Measurements from ENCODE around the gene SAMD1.
A peak's percentile ranks its signal among the peaks of the same experiment; 100 is the strongest.
"Not testable (repeated sequence)": the region's sequence is repeated elsewhere in the genome, so short reads cannot be mapped to it uniquely, and the experiment has no call there.

Gene SAMD1

DNA sequence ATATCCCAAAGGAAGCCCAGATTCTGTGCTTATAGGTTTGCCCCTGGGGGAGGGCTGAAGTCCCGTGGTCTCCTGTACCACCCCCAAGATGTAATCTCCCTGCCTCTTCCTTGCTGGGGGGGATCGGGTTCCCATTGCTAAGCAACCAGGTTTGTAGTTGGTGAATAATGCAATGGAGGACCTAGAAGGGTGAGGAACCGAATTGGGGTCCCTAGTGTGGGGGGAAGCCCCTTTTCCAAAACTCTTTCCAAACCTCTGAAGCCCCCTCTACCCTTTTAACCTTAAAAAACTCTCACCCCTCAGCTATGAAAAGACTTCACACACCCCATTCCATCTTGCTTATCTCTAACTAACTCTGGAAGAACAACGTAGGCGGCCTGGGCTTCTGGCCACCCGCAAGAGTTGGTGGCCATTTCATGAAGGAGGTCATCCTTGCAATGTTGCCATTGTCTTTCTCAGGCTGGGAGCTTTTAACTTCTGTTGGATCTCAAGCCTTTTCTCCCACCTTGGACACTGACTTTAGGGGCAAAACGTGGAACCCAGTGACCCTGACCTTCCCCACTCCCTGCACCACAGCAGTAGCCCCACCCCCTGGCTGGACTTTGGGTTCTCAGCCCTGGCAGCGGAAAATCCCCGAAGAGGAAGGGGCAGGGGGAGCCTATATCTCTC lies 29.3 kb downstream of the SAMD1 start:
- DNase-seq (ENCODE audit: low spot score) = no peak

DNA sequence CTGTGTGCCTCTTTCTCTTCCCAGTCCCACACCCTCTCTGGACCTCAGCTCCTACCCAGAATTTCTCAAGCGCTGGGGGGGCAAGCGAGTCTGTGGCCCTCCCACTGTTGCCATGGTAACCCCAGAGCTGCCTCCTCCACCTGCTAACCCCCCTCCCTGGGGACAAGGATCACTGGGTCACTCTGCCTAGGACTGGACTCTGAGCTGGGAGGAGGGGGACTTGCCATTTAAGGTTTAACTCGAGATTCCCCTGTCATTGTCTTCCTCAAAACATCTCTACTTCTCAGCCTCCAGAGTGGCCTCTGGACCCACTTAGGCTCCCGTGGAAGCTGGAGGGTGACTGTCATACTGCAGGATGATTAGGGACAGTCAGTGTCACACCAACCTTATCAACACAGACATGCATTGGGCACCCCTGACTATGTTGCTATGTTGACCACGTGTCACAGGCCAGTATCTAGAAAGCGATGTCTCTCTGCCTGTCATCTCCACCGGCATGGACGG lies 30.8 kb downstream of the SAMD1 start:
- DNase-seq (ENCODE audit: low spot score) = no peak

DNA sequence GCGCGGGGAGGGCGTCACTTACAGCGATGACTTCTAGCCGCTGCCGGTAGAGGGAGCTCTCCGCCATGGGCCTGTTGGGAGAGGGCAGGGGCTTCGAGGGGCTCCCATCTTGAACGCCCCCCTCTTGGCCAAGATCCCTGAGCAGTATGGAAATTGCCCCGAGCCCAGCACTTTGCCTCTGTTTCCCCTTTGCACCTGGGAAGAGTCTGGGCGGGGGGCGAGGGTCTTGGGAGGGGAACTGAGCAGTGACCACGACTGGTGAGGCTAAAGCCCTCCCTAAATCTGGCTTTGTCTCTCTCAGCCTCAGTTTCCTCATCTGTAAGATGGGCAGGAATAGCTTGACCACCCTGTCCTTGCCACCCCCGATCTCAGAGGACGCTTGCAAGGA lies 31.5 kb downstream of the SAMD1 start:
- no peak for DNase-seq (ENCODE audit: low spot score)

DNA sequence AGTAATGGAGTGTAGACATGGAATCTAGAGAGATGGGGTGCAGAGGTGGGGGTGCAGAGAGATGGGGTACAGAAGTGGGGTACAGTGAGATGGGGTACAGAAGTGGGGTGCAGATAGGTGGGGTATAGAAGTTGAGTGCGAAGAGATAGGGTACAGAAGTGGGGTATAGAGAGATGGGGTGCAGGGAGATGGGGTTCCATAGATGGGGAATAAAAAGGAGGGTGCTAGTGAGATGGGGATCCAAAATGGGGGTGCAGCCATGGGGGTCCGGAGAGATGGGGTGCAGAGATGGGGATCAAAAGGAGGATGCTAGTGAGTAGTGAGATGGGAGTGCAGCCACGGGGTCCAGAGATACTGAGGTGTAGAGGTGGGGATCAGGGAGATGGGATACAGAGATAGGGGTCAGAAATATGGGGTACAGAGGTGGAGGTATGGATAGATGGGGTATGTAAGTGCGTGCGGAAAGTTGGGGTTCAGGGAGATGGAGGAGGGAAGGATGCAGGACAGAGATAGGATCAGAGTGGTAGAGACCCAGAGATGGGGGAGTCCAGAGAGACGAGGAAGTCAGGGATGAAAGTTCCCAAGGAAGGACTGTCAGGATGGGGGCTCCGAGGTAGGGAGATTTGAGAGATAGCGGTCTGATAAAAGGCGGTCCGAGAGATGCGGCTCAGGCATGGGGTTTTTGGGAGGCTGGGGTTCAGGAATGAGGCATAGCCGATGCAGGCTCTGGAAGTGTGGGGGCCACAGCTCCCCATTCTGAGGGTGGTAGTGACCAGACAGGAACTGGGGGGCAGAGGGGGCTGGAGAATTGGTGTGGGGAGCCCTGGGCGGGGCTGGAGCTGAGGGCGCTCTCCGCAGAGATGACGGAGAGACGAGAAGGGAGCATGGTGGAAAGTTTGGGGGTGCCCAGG lies 32.1 kb downstream of the SAMD1 start:
- DNase-seq (ENCODE audit: low spot score) = no peak

DNA sequence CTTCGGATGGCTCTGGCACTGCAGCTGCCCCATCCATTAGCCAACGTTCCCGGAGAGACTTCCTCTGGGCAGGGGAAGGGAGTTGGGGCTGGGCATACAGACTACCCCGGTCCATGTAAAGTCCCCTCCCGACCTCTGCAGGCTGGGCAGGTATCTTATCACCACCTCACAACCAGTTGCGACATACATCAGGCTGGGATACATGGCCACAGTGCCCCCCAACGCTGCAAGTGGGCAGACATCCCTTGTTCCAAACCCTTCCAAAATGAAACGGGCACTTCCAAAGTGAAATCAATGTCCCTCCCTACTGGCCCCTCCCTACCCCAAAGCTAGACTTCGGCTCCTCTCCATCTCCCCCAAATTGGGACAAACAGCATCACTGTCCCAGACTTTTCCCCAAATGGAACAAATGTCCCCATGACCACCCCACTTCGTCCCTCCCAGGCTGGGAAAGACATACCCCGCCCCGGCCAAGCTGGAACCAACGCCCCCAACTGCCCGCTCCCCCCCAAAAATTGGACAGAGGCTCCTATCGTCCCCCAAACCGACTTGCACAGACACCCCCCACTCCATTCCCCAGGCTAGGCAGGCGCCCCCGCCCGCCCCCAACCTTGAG lies 33.7 kb downstream of the SAMD1 start:
- no peak for DNase-seq (ENCODE audit: low spot score)

DNA sequence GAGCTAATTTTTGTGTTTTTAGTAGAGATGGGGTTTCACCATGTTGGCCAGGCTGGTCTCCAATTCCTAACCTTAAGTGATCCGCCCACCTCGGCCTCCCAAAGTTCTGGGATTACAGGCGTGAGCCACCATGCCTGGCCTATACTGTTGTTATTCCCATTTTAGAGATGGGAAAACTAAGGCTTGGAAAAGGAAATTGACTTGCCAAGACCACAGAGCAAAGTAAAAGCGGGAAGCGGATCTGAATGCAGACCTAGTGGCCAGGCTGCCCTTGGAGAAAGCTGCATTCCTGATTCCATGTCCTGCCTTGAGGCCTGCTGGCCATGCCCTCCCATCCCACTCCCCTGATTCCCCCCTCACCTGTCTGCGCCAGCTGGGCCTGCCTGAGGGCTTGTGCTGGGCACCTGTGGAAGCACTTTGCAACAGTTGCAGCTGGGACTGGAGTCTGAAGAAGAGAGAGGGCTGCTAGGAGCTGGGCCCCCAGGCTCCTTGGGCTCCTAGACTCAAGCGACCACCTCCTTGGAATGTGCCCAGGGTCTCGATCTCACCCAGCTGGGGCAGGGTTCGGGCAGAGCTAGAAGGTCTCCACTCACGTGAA lies 34.4 kb downstream of the SAMD1 start:
- no peak for DNase-seq (ENCODE audit: low spot score)

DNA sequence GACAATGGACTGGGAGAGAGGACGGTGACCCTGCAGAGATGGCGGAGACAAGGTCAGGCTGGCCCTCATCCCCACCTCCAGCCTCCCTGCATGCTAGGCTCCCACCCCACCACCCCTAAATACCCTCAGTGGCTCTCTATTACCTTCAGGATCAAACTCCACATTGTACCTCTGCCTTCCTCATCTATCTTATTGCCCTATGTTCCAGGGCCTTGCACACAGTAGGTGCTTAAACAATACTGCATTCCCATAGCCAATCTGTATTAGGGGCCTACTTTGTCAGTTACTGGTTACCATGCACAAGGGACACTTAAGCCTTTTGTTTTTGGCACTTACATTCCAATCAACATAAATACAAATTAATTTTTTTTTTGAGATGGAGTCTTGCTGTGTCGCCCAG lies 35.2 kb downstream of the SAMD1 start:
- DNase-seq (ENCODE audit: low spot score) = no peak

DNA sequence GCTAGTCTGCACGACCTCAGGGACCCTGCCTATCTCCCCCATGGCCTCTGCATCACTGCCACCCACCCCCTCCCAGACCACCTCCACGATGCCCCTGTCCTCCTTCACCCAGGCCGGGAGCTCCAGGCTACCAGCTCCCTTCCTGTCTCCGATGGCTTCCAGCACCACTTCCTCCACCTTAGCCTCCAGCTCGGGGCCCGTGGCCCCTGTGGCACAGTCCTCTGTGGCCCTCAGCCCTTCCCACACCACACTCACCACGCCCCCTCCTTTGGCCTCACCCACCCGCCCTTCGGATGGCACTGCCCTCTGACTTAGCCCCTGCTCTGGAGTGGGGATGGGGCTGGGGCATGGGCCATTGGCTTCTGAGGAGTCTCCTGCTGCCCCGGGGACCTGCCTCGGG lies 35.8 kb downstream of the SAMD1 start:
- no peak for DNase-seq (ENCODE audit: low spot score)

DNA sequence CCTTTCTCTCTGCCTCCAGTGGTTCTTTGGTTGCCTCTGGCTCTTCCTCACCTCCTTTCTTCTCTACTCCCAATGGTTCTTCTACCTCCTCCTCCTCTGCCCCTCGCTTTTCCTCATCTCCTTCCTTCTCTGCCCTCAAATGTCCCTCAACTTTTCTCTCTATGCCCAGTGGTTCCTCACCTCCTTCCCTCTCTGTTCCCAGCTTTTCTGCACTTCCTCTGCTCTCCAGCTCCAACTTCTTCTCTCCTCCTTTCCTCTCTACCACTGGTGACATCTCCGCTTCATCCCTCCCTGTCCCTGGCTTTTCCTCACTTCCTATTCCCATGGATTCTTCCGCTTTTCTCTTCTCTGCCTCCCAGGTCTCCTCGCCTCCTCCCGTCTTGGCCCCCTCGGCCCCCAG lies 36.5 kb downstream of the SAMD1 start:
- DNase-seq (ENCODE audit: low spot score) = no peak

DNA sequence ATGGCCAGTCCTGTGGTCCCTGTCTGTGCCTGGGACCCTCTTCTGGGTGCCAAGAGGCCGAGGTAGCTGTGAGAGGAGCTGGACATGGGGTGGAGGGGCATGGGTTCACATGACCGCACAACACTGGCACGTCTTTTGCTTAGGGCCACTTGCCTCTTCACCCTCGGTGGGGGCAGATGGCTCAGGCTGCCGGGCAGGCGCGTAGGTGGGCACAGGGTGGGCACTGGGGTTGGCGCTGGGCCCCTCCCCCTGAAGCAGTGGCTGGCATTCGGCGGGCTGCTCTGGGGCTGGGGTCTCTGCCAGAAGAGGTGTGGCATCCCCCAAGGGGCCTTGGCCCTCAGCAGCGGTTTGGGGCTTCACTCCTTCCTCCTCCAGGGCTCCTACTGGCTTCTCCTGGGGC lies 37.1 kb downstream of the SAMD1 start:
- no peak for DNase-seq (ENCODE audit: low spot score)

DNA sequence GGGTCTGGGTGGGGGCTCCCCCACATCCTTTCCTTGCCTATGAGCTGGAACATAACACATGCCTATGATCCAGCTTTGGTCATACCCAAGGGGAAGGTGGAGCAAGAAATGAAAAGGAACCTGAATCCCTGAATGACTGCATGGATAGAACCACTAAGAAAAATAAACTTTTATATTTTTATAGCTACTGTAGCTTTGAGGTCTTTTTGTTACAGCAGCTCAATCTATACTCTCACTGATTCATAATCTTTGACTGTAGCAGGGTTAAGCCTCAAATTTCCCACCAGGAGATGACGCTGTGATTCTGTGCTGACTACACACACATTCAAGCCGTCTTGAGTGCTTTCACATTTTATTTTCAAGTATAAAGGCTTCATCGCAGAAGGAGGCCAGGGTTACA lies 37.5 kb downstream of the SAMD1 start:
- DNase-seq (ENCODE audit: low spot score) = no peak

DNA sequence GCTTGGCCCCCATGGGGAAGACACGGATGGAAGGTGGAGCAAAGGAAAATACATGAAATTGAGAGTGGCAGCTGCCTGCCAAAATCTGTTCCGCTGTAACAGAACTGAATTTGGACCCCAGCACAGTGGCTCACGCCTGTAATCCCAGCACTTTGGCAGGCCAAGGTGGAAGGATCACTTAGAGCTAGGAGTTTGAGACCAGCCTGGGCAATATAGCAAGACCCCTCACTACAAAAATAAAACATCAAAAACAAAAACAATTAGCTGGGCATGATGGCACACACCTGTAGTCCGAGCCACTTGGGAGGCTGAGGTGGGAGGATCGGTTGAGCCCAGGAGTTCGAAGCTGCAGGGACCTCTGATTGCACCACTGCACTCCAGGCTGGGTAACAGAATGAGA lies 38.1 kb downstream of the SAMD1 start:
- no peak for DNase-seq (ENCODE audit: low spot score)

DNA sequence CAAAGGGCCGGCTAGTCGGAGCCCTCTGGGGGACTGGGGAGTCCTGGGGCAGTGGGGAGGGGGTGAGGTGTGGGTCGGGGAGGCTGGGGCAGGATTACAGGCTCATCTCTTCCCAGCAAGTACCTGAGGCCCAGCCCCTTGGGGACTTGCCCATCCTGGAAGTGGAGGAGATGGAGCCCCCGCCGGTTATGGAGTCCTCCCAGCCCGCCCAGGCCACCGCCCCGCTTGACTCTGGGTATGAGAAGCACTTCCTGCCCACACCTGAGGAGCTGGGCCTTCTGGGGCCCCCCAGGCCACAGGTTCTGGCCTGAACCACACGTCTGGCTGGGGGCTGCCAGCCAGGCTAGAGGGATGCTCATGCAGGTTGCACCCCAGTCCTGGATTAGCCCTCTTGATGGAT lies 38.6 kb downstream of the SAMD1 start:
- no peak for DNase-seq (ENCODE audit: low spot score)

DNA sequence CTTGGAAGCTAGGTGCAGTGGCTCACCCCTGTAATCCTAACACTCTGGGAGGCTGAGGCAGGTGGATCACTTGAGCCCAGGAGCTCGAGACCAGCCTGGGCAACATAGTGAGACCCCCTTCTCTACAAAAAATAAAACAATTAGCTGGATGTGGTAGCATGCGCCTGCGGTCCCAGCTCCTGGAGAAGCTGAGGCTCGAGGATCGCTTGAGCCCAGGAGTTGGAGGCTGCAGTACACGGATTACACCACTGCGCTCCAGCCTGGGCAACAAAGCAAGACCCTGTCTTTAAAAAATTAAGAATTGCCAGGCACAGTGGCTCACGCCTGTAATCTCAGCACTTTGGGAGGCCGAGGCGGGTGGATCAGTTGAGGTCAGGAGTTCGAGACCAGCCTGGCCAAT lies 39.6 kb downstream of the SAMD1 start:
- DNase-seq (ENCODE audit: low spot score) = not testable (repeated sequence)

DNA sequence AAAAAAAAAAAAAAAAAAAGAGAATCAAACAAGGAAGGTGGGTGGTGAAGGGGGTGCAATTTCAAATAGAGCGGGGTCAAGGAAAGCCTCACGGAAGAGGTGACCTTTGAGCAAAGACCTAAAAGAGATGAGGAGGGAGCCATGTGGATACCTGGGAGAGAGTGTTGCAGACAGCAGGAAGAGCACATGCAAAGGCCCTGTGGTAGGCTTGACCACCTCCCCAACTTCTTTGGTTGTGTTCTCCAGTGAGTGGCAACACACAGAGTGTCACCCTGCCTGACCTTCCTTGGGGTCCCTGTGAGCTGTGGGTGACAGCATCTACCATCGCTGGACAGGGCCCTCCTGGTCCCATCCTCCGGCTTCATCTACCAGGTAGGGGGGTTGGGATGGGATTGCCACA lies 40.0 kb downstream of the SAMD1 start:
- DNase-seq (ENCODE audit: low spot score) = no peak

DNA sequence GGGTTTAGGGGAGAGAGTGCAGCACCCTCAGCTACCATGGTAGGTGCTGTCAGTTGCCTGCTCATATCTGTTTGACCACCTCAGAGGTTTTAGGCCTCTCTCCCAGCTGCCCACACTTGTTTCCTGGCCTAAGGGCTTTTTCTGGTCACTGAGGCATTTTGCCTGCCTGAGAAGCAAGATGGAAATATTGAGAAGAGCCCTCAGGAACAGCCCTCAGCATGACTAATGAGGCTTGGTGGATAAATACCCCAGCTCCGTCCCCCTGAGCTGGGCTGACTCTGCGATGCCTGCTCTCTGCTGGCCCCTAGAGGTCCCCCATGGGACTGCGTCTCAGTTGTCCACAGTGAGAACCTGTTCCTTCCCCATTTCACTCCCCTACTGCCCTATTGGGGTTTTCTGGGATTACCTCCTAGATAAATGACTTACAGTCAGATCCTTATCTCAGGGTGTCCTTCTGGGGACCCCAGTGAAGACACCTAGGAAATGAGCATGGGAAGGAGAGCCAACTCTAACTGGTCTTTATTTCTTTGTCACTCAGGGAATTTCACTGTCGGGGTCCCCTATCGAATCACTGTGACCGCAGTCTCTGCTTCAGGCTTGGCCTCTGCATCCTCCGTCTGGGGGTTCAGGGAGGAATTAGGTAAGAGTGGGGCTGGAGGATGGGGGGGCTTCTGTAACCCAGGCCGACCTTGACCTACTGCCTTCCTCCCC lies 42.0 kb downstream of the SAMD1 start:
- peak; percentile 19 for DNase-seq (ENCODE audit: low spot score)

DNA sequence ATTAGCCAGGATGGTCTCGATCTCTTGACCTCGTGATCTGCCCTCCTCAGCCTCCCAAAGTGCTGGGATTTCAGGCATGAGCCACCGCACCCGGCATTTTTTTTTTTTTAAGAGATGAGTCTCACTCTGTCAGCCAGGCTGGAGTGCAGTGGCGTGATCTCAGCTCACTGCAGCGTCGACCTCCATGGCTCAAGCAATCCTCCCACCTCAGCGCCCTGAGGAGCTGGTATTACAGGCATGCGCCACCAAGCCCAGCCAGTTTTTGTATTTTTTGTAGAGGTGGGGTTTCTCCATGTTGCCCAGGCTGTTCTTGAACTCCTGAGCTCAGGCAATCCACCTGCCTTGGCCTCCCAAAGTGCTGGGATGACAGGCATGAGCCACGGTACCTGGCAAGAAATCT lies 42.7 kb downstream of the SAMD1 start:
- not testable (repeated sequence) for DNase-seq (ENCODE audit: low spot score)

DNA sequence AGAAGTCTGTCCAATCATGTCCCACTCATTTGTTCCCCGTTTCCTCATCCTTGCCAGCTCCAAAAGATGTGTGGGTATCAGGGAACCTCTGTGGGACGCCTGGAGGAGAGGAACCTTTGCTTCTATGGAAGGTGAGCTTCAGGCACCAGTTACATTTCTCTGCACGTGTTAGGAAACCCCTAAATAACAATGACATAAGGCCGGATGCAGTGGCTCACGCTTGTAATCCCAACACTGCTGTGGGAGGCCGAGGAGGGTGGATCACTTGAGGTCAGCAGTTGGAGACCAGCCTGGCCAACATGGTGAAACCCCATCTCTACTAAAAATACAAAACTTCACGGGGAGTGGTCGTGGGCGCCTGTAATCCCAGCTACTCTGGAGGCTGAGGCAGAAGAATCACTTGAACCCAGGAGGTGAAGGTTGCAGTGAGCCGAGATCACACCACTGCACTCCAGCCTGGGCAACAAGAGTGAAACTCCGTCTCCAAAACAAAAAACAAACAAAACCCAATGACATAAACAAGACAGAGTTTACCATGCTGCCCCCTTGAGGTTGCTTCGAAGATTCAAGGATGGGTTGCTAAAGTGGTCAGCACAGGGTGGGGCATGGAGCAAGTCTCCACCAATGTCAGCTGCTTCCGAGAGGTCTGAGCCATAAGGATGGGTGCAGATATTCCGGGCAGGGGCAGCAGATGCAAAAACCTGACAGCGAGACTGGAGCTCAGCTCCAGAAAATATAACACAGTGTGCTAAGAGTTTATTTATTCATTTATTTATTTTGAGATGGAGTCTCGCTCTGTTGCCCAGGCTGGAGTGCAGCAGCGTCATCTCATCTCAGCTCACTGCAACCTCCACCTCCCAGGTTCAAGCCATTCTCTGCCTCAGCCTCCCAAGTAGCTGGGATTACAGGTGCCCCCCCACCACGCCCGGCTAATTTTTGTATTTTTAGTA lies 47.6 kb downstream of the SAMD1 start:
- DNase-seq (ENCODE audit: low spot score) = peak; percentile 20

DNA sequence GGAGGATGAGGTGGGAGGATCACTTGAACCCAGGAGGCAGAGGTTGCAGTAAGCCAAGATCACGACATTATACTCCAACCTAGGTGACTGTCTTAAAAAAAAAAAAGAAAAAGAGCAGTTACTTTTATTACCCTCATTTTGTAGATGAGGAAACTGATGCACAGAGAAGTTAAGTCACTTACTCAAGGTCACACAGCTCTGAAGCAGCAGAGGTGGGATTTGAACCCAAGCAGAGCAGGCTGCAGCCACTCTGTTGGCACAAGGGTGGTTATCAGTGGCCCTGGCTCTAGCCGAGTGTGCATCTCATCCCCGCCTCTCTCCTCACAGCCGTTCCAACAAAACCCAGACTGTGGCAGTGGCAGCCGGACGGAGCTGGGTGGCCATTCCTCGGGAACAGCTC lies 51.4 kb downstream of the SAMD1 start:
- no peak for DNase-seq (ENCODE audit: low spot score)

Data from LoVo (cell line).